OCI-LY1 (cell line): ENCODE data around the gene PPFIA1.

Experiments used
- H2AFZ ChIP-seq: fragments of 200-600 bp; sonication (generic), shearing (Covaris generic); 2 replicates; pipeline ENCODE4 v1.6.0; 2014; ENCODE audit warnings: antibody characterized with exemption, mild to moderate bottlenecking, low read length
- H3F3A ChIP-seq: fragments of 200-600 bp; sonication (generic), shearing (Covaris generic); 2 replicates; pipeline ENCODE4 v1.6.0; 2014; ENCODE audit warnings: mild to moderate bottlenecking, antibody characterized with exemption, low read length, moderate library complexity; ENCODE audit not compliant: insufficient read depth
- H3K27ac ChIP-seq: fragments of 200-600 bp; sonication (generic); 2 replicates; pipeline ENCODE4 v1.5.1; 2014; ENCODE audit warnings: low read length, mixed run types, mild to moderate bottlenecking, low read depth; ENCODE audit not compliant: poor library complexity, severe bottlenecking
- H3K27me3 ChIP-seq: fragments of 200-600 bp; sonication (generic); 2 replicates; pipeline ENCODE4 v1.6.0; 2014; ENCODE audit warnings: antibody characterized with exemption, mild to moderate bottlenecking, low read length, moderate library complexity; ENCODE audit not compliant: insufficient read depth
- H3K36me3 ChIP-seq: fragments of 200-600 bp; sonication (generic); 2 replicates; pipeline ENCODE4 v1.6.1; 2014; ENCODE audit warnings: mild to moderate bottlenecking, antibody characterized with exemption, low read length, moderate library complexity, mixed read lengths; ENCODE audit not compliant: insufficient read depth
- H3K4me1 ChIP-seq: fragments of 200-600 bp; sonication (generic); 2 replicates; pipeline ENCODE4 v1.5.1; 2014; ENCODE audit warnings: mild to moderate bottlenecking, low read length, moderate library complexity; ENCODE audit not compliant: insufficient read depth, severe bottlenecking
- H3K4me2 ChIP-seq: fragments of 200-600 bp; sonication (generic), shearing (Covaris generic); 2 replicates; pipeline ENCODE4 v1.6.1; 2014; ENCODE audit warnings: low read length
- H3K4me3 ChIP-seq: fragments of 200-600 bp; sonication (generic); 2 replicates; pipeline ENCODE4 v1.5.1; 2014; ENCODE audit warnings: low read length, low read depth, mild to moderate bottlenecking, mixed read lengths; ENCODE audit not compliant: poor library complexity, severe bottlenecking
- H3K79me2 ChIP-seq: fragments of 200-600 bp; shearing (Covaris generic); 2 replicates; pipeline ENCODE4 v1.6.1; 2016; ENCODE audit warnings: mixed run types, low read length, mixed read lengths; ENCODE audit not compliant: insufficient read depth
- H3K9ac ChIP-seq: fragments of 200-600 bp; sonication (generic), shearing (Covaris generic); 2 replicates; pipeline ENCODE4 v1.6.1; 2014; ENCODE audit warnings: mild to moderate bottlenecking, low read length, mixed read lengths
- H3K9me2 ChIP-seq: fragments of 200-600 bp; sonication (generic), shearing (Covaris generic); 2 replicates; pipeline ENCODE4 v1.6.1; 2014; ENCODE audit warnings: low read depth, mild to moderate bottlenecking, low read length, mixed read lengths
- H3K9me3 ChIP-seq: fragments of 200-600 bp; shearing (Covaris generic); 2 replicates; pipeline ENCODE4 v1.6.1; 2014; ENCODE audit warnings: low read length, mixed read lengths
- H4K20me1 ChIP-seq: fragments of 200-600 bp; sonication (generic), shearing (Covaris generic); 2 replicates; pipeline ENCODE4 v1.6.0; 2016; ENCODE audit warnings: mild to moderate bottlenecking, low read length; ENCODE audit not compliant: insufficient read depth
- EZH2 ChIP-seq: fragments of 200-600 bp; sonication (generic), shearing (Covaris generic); IDR thresholded peaks from 2 replicates; pipeline ENCODE4 v1.8.0; 2017; ENCODE audit warnings: borderline replicate concordance, mixed run types, mild to moderate bottlenecking, antibody characterized with exemption, low read length, moderate library complexity, mixed read lengths
- TF ChIP-seq, protein P1 (sequence below): fragments of 200-600 bp; sonication (generic), shearing (Covaris generic); IDR thresholded peaks from 2 replicates; pipeline ENCODE4 v1.5.1; 2017; ENCODE audit warnings: mild to moderate bottlenecking, antibody characterized with exemption, low read length, moderate library complexity, mixed read lengths

Gene PPFIA1

DNA sequence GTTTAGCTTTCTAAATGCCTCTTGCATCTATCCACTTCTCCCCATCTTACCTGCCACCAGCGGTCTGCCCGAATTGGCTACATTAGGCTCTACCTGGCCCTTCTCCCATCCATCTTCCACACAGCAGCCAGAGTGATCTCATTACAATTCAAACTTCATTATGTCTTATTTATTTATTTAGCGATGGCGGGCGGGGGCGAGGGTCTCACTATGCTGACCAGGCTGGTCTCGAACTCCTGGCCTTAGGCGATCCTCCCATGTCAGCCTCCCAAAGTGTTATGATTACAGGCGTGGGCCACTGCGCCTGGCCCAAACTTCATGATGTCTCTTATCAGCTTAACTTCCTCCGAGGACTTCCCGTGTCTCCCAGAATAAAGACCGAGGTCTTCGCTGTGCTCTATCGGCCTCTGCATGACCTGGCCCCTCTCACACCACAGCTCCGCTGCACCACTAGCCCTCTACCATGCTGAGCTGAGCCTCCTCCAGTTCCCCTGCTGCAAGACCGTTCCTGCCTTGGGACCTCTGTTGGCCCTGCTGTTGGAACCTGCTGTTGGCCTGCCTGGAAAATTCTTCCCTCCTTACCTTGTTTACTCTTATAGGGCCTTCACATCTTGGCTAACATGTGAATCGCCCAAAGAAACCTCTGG, 127.0 kb downstream of the PPFIA1 start:
- TF ChIP-seq EZH2, result no peak
- TF ChIP-seq, protein P1, sequence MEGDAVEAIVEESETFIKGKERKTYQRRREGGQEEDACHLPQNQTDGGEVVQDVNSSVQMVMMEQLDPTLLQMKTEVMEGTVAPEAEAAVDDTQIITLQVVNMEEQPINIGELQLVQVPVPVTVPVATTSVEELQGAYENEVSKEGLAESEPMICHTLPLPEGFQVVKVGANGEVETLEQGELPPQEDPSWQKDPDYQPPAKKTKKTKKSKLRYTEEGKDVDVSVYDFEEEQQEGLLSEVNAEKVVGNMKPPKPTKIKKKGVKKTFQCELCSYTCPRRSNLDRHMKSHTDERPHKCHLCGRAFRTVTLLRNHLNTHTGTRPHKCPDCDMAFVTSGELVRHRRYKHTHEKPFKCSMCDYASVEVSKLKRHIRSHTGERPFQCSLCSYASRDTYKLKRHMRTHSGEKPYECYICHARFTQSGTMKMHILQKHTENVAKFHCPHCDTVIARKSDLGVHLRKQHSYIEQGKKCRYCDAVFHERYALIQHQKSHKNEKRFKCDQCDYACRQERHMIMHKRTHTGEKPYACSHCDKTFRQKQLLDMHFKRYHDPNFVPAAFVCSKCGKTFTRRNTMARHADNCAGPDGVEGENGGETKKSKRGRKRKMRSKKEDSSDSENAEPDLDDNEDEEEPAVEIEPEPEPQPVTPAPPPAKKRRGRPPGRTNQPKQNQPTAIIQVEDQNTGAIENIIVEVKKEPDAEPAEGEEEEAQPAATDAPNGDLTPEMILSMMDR, result no peak
- no peaks in the 10 kb centered on the region for H3F3A ChIP-seq
- H3K4me2 ChIP-seq, result peak overlapping the region; percentile 86
- H3K27ac ChIP-seq, result no peak overlapping the region
- H4K20me1 ChIP-seq, result no peaks in the 10 kb centered on the region
- H3K4me1 ChIP-seq, result peaks cover 13% of the 10 kb centered on the region
- H3K36me3 ChIP-seq, result no peaks in the 10 kb centered on the region
- no peaks in the 10 kb centered on the region for H3K9me3 ChIP-seq
- peak overlapping the region; percentile 60 for H3K4me3 ChIP-seq
- no peaks in the 10 kb centered on the region for H3K9me2 ChIP-seq
- H3K79me2 ChIP-seq, result no peaks in the 10 kb centered on the region
- H3K9ac ChIP-seq, result peak overlapping the region; percentile 11; the same call in 1 of the 2 replicates
- H2AFZ ChIP-seq, result no peak overlapping the region
- peaks cover 6% of the 10 kb centered on the region; the same call in 1 of the 2 replicates for H3K27me3 ChIP-seq

GRCh38 chr11:70397983-70398833, 127.7 kb downstream of the PPFIA1 start, which contains the start of gene CTTN:
Gene CTTN, plus strand, starts transcription at chr11:70398529. Its CDS starts 8,769 bp downstream, at chr11:70407298.
- H2AFZ ChIP-seq, result no peak within 1 kb of the TSS
- no peak within 1 kb of the TSS for H3K27ac ChIP-seq
- no peaks in the 10 kb centered on the region for H3F3A ChIP-seq
- H3K9ac ChIP-seq, result peak within 1 kb of the TSS; percentile 11; the same call in 1 of the 2 replicates
- no peak for TF ChIP-seq EZH2
- TF ChIP-seq, protein P1, result no peak
- H3K4me2 ChIP-seq, result peak within 1 kb of the TSS; percentile 86
- no peaks in the 10 kb centered on the region for H4K20me1 ChIP-seq
- H3K9me2 ChIP-seq, result no peaks in the 10 kb centered on the region
- no peaks in the 10 kb centered on the region for H3K79me2 ChIP-seq
- H3K27me3 ChIP-seq, result peaks cover 6% of the 10 kb centered on the region; the same call in 1 of the 2 replicates
- H3K4me3 ChIP-seq, result peak within 1 kb of the TSS; percentile 60
- H3K4me1 ChIP-seq, result peaks cover 13% of the 10 kb centered on the region
- no peaks in the 10 kb centered on the region for H3K9me3 ChIP-seq
- no peaks in the 10 kb centered on the region for H3K36me3 ChIP-seq

- Histone ChIP-seq H3K4me2 (0 out of 2 replicates have a peak overlapping the region, but pooled peaks have one; percentile 86), H3K9me2 (no peaks in the 10 kb centered on the region), H3F3A (no peaks in the 10 kb centered on the region), H3K4me1 (peaks cover 13% of the 10 kb centered on the region), H3K27me3 (peaks cover 4% of the 10 kb centered on the region; the same call in 1 of the 2 replicates), H2AFZ (no peak overlapping the region), H4K20me1 (no peaks in the 10 kb centered on the region), H3K9ac (no peak overlapping the region), H3K9me3 (no peaks in the 10 kb centered on the region), H3K4me3 (peak overlapping the region; percentile 60), H3K36me3 (no peaks in the 10 kb centered on the region), H3K27ac (no peak overlapping the region), H3K79me2 (no peaks in the 10 kb centered on the region)
- TF ChIP-seq EZH2, result no peak
- TF ChIP-seq, protein P1, result no peak
These were observed 128.6 kb downstream of the PPFIA1 start for GRCh38 chr11:70398834-70399680.
